Vagina (tissue), 2 donors: Measurements from ENCODE around the gene USP17L20.
"Not testable (repeated sequence)": the region's sequence is repeated elsewhere in the genome, so short reads cannot be mapped to it uniquely, and the experiment has no call there.

Experiments
- CTCF ChIP-seq, 3 experiments: fragments of 450-650 bp in 2 of 3; fragments of 200-600 bp in 1 of 3; sonication (generic) in 1 of 3; IDR thresholded peaks; one replicate each; pipeline ENCODE4 v1.5.1; 2017 to 2019; ENCODE audit warnings: antibody characterized with exemption in 3 of 3, mild to moderate bottlenecking in 2 of 3, moderate library complexity in 2 of 3
- POLR2A ChIP-seq, 2 donors: fragments of 450-650 bp; IDR thresholded peaks; one replicate each; pipeline ENCODE4 v1.6.1; 2017; ENCODE audit warnings: antibody characterized with exemption in 2 of 2, mild to moderate bottlenecking in 2 of 2, moderate library complexity in 2 of 2
- POLR2AphosphoS5 ChIP-seq, 2 donors: sonication (generic); formaldehyde crosslinking; IDR thresholded peaks; one replicate each; pipeline ENCODE4 v1.9.0; 2017; ENCODE audit warnings: antibody characterized with exemption in 2 of 2, mild to moderate bottlenecking in 2 of 2, low read depth in 1 of 2; ENCODE audit not compliant: insufficient read depth in 1 of 2

DNA sequence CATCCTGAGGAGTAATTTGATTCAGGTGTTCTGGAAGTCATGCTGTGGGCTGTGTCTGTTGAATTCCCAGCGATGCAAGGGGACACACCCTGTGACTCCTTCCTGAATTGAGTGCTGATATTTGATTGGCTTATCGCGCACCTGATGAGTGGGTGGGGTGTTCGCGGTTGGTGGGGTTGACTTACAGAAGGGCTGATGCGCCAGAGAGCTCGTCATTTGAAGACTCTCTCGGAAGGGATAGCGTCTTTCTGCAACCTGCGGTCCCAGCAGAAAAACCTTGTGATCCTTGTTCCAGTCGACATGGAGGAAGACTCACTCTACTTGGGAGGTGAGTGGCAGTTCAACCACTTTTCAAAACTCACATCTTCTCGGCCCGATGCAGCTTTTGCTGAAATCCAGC is 4.6 kb downstream of the USP17L20 start, which contains the start of gene USP17L21:
- TF ChIP-seq CTCF (IDR thresholded peaks at IDR 0.05); POLR2AphosphoS5 (IDR thresholded peaks at IDR 0.05; ENCODE audit: insufficient read depth in 1 of 2, low read depth in 1 of 2); POLR2A (IDR thresholded peaks at IDR 0.05): not testable (repeated sequence)
